Keratinocyte (primary cell): ENCODE data around the gene ZNF148. TPM values are rescaled to one million over a fixed set of nuclear protein-coding genes. Genes with fewer than 3 reads are reported as not detected.

Experiments used
- DNase-seq: peaks from one replicate; pipeline ENCODE4 v3.0.0-alpha.2; 2011; ENCODE audit warnings: low read depth, missing footprints, low spot score
- FAIRE-seq: peaks from 2 replicates; lab custom pipeline; 2011; peaks lifted over from hg19 to GRCh38; lab: Jason Lieb, UNC
- H2AFZ ChIP-seq: 2 replicates; pipeline ENCODE4 v1.6.0; 2012; ENCODE audit warnings: low read length, control low read depth, inconsistent platforms; ENCODE audit not compliant: control insufficient read depth
- H3K27ac ChIP-seq: 2 replicates; pipeline ENCODE4 v1.5.1; 2011; ENCODE audit warnings: low read length; ENCODE audit not compliant: control insufficient read depth, insufficient read depth
- H3K27me3 ChIP-seq: 3 replicates; pipeline ENCODE4 v1.6.0; 2011; ENCODE audit warnings: low read length; ENCODE audit not compliant: control insufficient read depth, insufficient read depth; ENCODE audit errors: extremely low read depth
- H3K36me3 ChIP-seq, 2 experiments: 2 replicates in 1 of 2; 3 replicates in 1 of 2; pipeline ENCODE4 v1.5.1; 2011; ENCODE audit warnings: low read length in 2 of 2, mild to moderate bottlenecking in 1 of 2; ENCODE audit not compliant: control insufficient read depth in 2 of 2, insufficient read depth in 2 of 2; ENCODE audit errors: extremely low read depth in 1 of 2
- H3K4me1 ChIP-seq: 3 replicates; pipeline ENCODE4 v1.5.1; 2011; ENCODE audit warnings: low read length; ENCODE audit not compliant: control insufficient read depth, insufficient read depth; ENCODE audit errors: extremely low read depth
- H3K4me2 ChIP-seq: 3 replicates; pipeline ENCODE4 v1.6.0; 2011; ENCODE audit warnings: low read depth, low read length; ENCODE audit not compliant: control insufficient read depth, insufficient read depth; ENCODE audit errors: extremely low read depth
- H3K4me3 ChIP-seq, 3 experiments: fragments of 200-600 bp in 1 of 3; sonication (generic) in 1 of 3; 2 replicates in 2 of 3; 3 replicates in 1 of 3; pipeline ENCODE4 v1.5.1; 2011 to 2016; ENCODE audit warnings: low read length in 3 of 3, mild to moderate bottlenecking in 3 of 3, control low read depth in 2 of 3, inconsistent platforms in 1 of 3, low read depth in 1 of 3, mixed read lengths in 1 of 3, mixed run types in 1 of 3, moderate library complexity in 1 of 3; ENCODE audit not compliant: control insufficient read depth in 2 of 3, insufficient read depth in 2 of 3; ENCODE audit errors: extremely low read depth in 1 of 3
- H3K79me2 ChIP-seq: 2 replicates; pipeline ENCODE4 v1.6.0; 2012; ENCODE audit warnings: low read length; ENCODE audit not compliant: control insufficient read depth, insufficient read depth
- H3K9ac ChIP-seq: 3 replicates; pipeline ENCODE4 v1.6.0; 2011; ENCODE audit warnings: low read length; ENCODE audit not compliant: control insufficient read depth, insufficient read depth; ENCODE audit errors: extremely low read depth
- H3K9me1 ChIP-seq: 3 replicates; pipeline ENCODE4 v1.6.0; 2011; ENCODE audit warnings: low read length; ENCODE audit not compliant: control insufficient read depth, insufficient read depth; ENCODE audit errors: extremely low read depth
- H3K9me3 ChIP-seq: 2 replicates; pipeline ENCODE4 v1.5.1; 2012; ENCODE audit warnings: low read depth, low read length; ENCODE audit not compliant: control insufficient read depth
- H4K20me1 ChIP-seq: 3 replicates; pipeline ENCODE4 v1.6.0; 2011; ENCODE audit warnings: low read length; ENCODE audit not compliant: control insufficient read depth, insufficient read depth; ENCODE audit errors: extremely low read depth
- CTCF ChIP-seq, 3 experiments: IDR thresholded peaks in 1 of 3; conservative IDR thresholded peaks in 1 of 3; optimal IDR thresholded peaks in 1 of 3; 2 replicates in 2 of 3; 3 replicates in 1 of 3; pipeline versions ENCODE3 to v1.5.1; 2011; ENCODE audit warnings: low read length in 3 of 3, mild to moderate bottlenecking in 3 of 3, moderate library complexity in 2 of 3, control low read depth in 1 of 3, inconsistent platforms in 1 of 3; ENCODE audit not compliant: insufficient read depth in 2 of 3; ENCODE audit errors: extremely low read depth in 1 of 3
- EZH2 ChIP-seq: IDR thresholded peaks from one replicate; pipeline ENCODE4 v1.6.1; 2012; ENCODE audit warnings: inconsistent platforms, mild to moderate bottlenecking, low read length, moderate library complexity
- dilution Hi-C: fragments of 300-500 bp; cut with MboI; formaldehyde crosslinking; loops from one replicate; pipeline ENCODE4 v1.7.0; 2020; ENCODE audit warnings: low sequenced_read_pairs; ENCODE audit not compliant: extremely low pct_ligation_motif_present
- polyA plus RNA-seq, 5 experiments: library from polyadenylated mRNA; depleted of rRNA in 3 of 5; stranded (reverse) in 3 of 5; stranded (forward) in 1 of 5; unstranded in 1 of 5; fragments of >200 nt; gene quantifications; 1 replicate in 1 of 5; 2 replicates in 3 of 5; 3 replicates in 1 of 5; pipeline versions ENCODE4 v1.2.1 to v1.2.3, GENCODE V29; 2011 to 2012; ENCODE audit warnings: missing spikeins in 2 of 5, low read depth in 1 of 5, low replicate concordance in 1 of 5

ZNF148 gene
- polyA plus RNA-seq, 1 donor (not counting 4 experiments of a cell fraction or from before 2014, with no cell fraction given): 21.4 TPM

DNA sequence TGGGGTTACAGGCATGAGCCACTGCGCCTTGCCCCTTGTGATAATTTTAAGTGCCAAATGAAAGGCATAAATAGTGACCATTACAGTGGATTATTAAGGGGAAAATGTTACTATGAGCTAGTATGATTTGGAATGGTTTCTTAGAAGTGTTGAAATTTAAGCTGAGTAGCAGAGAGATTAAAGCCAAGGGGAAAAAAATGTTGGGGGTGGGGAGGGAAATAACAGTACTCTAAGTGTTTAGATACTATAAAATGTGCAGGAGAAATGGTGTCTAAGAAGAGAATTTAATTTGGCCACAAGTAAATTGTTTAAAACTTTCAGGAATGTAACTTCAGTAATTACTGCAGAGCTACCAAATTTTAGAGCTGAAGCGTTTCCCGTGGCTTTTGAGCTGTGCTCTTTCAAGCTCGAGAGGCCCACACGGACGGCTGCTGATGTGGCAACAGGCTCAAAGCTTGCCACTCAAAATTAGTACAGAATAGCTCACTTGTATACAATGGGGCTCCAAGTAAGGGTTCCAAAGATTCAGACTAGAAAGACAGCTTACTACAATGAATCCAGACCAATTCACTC lies 138.7 kb downstream of the ZNF148 start:
- TF ChIP-seq EZH2: no peak
- no peak for TF ChIP-seq CTCF (optimal IDR thresholded peaks at IDR 0.05 in 1 of 3, IDR thresholded peaks at IDR 0.05 in 1 of 3, conservative IDR thresholded peaks at IDR 0.05 in 1 of 3; ENCODE audit: extremely low read depth in 1 of 3, insufficient read depth in 2 of 3, low read length in 3 of 3)
- Histone ChIP-seq H4K20me1 (no peaks in the 10 kb centered on the region), H3K4me1 (peaks cover 12% of the 10 kb centered on the region), H3K27me3 (no peaks in the 10 kb centered on the region), H3K9me3 (no peaks in the 10 kb centered on the region), H3K27ac (no peak overlapping the region), H3K4me2 (no peak overlapping the region), H3K9ac (no peak overlapping the region), H3K4me3 (no peak overlapping the region), H3K36me3 (peaks cover 3 to 5% of the 10 kb centered on the region in 2 experiments), H2AFZ (no peak overlapping the region), H3K9me1 (no peaks in the 10 kb centered on the region), H3K79me2 (no peaks in the 10 kb centered on the region)
- dilution Hi-C loops: no loop called here
- FAIRE-seq (no peak), DNase-seq (no peak)

- TF ChIP-seq CTCF (optimal IDR thresholded peaks at IDR 0.05 in 1 of 3, IDR thresholded peaks at IDR 0.05 in 1 of 3, conservative IDR thresholded peaks at IDR 0.05 in 1 of 3; ENCODE audit: extremely low read depth in 1 of 3, insufficient read depth in 2 of 3, low read length in 3 of 3) (no peak), EZH2 (no peak)
- H3K9me3 ChIP-seq: no peaks in the 10 kb centered on the region
- no peak overlapping the region for H2AFZ ChIP-seq
- H3K9me1 ChIP-seq: no peaks in the 10 kb centered on the region
- peaks cover 3 to 5% of the 10 kb centered on the region in 2 experiments for H3K36me3 ChIP-seq
- H3K4me2 ChIP-seq: no peak overlapping the region
- H3K4me1 ChIP-seq: peaks cover 15% of the 10 kb centered on the region
- FAIRE-seq (no peak), DNase-seq (no peak)
- H4K20me1 ChIP-seq: no peaks in the 10 kb centered on the region
- H3K79me2 ChIP-seq: no peaks in the 10 kb centered on the region
- H3K27ac ChIP-seq: no peak overlapping the region
- H3K27me3 ChIP-seq: no peaks in the 10 kb centered on the region
- H3K4me3 ChIP-seq: no peak overlapping the region
- no peak overlapping the region for H3K9ac ChIP-seq
- dilution Hi-C loops: no loop called here
Measured at GRCh38 chr3:125234831-125235230, 140.3 kb downstream of the ZNF148 start.
